Stimulated activated memory B cell treated with anti-CD40 and anti-IgM and Interleukin-4, amounts not matched to agents 10 μg/mL and 1 μg/mL and 100 μg/mL, for 72 hours (primary cell): ENCODE results near the gene SSUH2.

ENCODE experiments used
- ATAC-seq: fragments of 150-1000 bp; cut with Tn5 transposase; 2 replicates; pipeline ENCODE4 v1.10.0; 2021
- H3K27ac Mint-ChIP-seq: one replicate; pipeline ENCODE4 v1.8.0; 2022; ENCODE audit warnings: mild to moderate bottlenecking, mixed read lengths
- H3K27me3 Mint-ChIP-seq: one replicate; pipeline ENCODE4 v1.8.0; 2022; ENCODE audit warnings: mixed read lengths
- H3K36me3 Mint-ChIP-seq: one replicate; pipeline ENCODE4 v1.8.0; 2022; ENCODE audit warnings: mixed read lengths
- H3K4me1 Mint-ChIP-seq: one replicate; pipeline ENCODE4 v1.8.0; 2022; ENCODE audit warnings: mixed read lengths
- H3K4me3 Mint-ChIP-seq: one replicate; pipeline ENCODE4 v1.8.0; 2022; ENCODE audit warnings: mild to moderate bottlenecking, moderate library complexity, mixed read lengths
- H3K9me3 Mint-ChIP-seq: one replicate; pipeline ENCODE4 v1.8.0; 2022; ENCODE audit warnings: mixed read lengths

SSUH2 gene

DNA sequence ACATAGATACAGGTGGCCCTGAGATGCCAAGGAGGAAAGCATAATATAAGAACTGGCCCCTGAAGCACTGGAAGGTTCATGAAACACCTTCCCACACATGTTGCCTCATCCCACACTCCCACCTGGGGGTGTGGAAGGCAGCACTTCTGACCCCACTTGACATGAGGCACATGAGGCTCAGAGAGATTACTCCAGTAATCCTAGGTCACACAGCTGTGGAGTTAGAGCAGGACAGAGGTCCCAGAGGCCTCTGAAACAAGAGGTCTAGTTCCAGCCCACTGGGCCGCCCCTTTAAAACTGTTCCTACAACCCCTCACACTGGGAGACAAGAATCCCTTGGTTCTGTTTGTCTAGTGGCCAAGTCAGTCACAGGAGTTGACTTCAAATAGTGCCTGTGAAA lies 7.2 kb downstream of the SSUH2 start:
- Mint-ChIP-seq H3K36me3 (no peaks in the 10 kb centered on the region), H3K27ac (no peak overlapping the region), H3K27me3 (peaks cover 12% of the 10 kb centered on the region), H3K9me3 (peaks cover 6% of the 10 kb centered on the region), H3K4me3 (no peak overlapping the region), H3K4me1 (no peaks in the 10 kb centered on the region)
- no peak for ATAC-seq

- no peak for ATAC-seq
- Mint-ChIP-seq H3K36me3 (no peaks in the 10 kb centered on the region), H3K4me3 (no peak overlapping the region), H3K9me3 (peaks cover 6% of the 10 kb centered on the region), H3K4me1 (no peaks in the 10 kb centered on the region), H3K27ac (no peak overlapping the region), H3K27me3 (peaks cover 12% of the 10 kb centered on the region)
Measured at GRCh38 chr3:8635631-8636030, 9.0 kb downstream of the SSUH2 start.

DNA sequence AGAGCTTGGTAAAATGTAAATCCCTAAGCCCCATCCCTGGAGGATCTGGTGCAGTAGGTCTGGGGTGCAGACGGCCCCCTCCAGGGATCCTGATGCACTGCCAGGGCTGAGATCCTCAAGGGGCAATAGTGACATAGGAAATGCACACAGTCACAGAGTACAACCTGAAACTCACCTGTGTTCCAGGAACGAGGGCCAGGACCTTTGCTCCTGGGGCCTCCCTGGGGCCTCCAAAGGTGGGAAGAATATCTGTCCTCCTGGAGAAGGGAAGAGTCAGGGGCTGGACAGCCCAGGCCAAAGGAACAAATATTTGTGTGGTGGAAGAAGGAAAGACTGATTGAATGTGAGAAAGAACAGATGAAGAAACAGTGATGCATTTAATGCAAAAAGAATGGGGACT lies 9.5 kb downstream of the SSUH2 start:
- H3K4me1 Mint-ChIP-seq = no peaks in the 10 kb centered on the region
- no peak overlapping the region for H3K4me3 Mint-ChIP-seq
- no peaks in the 10 kb centered on the region for H3K36me3 Mint-ChIP-seq
- peaks cover 12% of the 10 kb centered on the region for H3K27me3 Mint-ChIP-seq
- H3K9me3 Mint-ChIP-seq = peaks cover 6% of the 10 kb centered on the region
- H3K27ac Mint-ChIP-seq = no peak overlapping the region
- no peak for ATAC-seq

GRCh38 chr3:8632402-8633237 lies 12.0 kb downstream of the SSUH2 start:
- Mint-ChIP-seq H3K4me1 (peaks cover 13% of the 10 kb centered on the region), H3K9me3 (peaks cover 6% of the 10 kb centered on the region), H3K4me3 (no peak overlapping the region), H3K36me3 (no peaks in the 10 kb centered on the region), H3K27ac (no peak overlapping the region), H3K27me3 (peaks cover 20% of the 10 kb centered on the region)
- no peak for ATAC-seq

DNA sequence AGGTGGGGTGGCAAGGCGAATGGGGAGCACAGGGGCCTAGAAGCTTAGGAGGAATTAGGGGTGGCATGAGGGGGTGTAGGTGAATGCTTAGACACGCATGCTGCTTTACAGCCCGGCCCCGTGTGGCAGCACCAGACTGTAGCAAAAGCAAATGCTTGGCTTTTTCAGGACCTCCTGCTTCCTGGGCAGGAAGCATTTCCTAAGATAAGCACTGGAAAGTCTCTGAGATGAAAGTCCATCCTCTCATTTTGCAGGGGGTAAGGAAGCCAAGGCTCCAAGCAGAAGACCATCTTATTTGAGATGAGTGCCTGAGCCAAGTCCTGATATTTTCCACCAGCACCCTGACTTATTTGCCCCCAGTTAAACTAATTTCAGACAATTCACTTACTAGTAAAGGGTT lies 12.9 kb downstream of the SSUH2 start:
- H3K9me3 Mint-ChIP-seq = peaks cover 5% of the 10 kb centered on the region
- H3K4me1 Mint-ChIP-seq = peaks cover 13% of the 10 kb centered on the region
- no peak overlapping the region for H3K4me3 Mint-ChIP-seq
- H3K36me3 Mint-ChIP-seq = no peaks in the 10 kb centered on the region
- peaks cover 25% of the 10 kb centered on the region for H3K27me3 Mint-ChIP-seq
- ATAC-seq = no peak
- no peak overlapping the region for H3K27ac Mint-ChIP-seq

DNA sequence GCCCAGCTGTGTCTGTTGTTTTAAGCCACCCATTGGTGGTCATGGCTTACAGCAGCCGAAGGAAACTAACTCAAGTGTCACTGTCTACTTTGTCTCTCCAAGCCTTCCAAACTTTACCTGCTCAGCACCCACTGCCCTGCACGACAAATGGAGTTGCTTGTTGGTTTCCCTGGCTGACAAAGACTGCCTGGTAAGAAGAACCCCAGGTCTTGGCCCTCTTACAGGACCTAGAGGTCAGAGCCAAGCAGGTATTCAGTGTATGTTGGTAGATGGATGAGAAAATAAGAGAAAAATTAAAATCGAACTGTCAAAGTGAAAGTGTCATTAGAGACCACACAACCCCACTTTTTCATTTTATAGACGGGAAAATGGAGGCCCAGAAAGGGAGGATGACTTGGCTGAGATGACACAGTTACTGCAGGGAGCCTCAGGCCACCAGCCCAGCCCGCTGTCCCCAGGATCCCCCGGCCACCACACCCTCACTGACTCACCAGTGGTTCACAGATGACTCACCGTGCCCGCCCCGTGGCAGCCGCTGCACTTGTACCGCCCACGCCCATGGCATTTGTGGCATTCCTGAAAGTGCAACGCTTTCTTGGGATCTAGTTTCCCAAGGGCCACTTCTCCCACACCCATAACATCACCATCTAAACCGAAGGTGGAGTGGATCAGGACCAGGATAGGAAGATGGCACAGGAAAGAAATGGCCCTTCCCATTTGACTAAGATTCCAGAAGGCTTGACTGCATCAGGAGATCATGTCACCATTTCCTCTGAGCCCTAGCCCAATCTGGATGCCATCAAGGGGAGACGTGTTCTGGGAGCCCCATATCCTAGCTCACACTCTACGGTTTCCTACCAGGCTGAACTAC lies 15.2 kb downstream of the SSUH2 start:
- peak; percentile 86 for ATAC-seq
- H3K36me3 Mint-ChIP-seq = no peaks in the 10 kb centered on the region
- H3K9me3 Mint-ChIP-seq = no peaks in the 10 kb centered on the region
- peaks cover 13% of the 10 kb centered on the region for H3K4me1 Mint-ChIP-seq
- peaks cover 25% of the 10 kb centered on the region for H3K27me3 Mint-ChIP-seq
- H3K4me3 Mint-ChIP-seq = peak overlapping the region; percentile 22
- no peak overlapping the region for H3K27ac Mint-ChIP-seq

DNA sequence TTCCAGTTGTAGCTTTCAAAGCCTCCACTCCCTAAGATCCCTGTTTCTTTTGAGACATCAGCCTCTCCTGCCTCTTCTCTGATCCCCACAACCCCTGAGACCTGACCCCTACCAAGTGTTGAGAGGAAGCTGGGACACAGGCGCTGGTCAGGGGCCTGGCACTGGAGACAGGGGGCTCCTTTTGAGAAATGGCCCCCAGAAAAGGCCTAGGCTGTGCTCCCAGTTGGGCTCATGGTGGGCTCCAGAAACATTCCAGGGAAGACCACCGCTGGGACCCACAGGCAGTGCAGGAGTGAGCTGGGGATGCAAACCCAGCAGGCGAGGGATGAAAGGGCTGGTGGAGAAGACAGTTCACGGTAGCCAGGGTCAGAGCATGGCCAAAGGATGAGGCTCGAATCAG lies 16.6 kb downstream of the SSUH2 start:
- H3K36me3 Mint-ChIP-seq = no peaks in the 10 kb centered on the region
- no peak overlapping the region for H3K4me3 Mint-ChIP-seq
- H3K9me3 Mint-ChIP-seq = no peaks in the 10 kb centered on the region
- peaks cover 23% of the 10 kb centered on the region for H3K27me3 Mint-ChIP-seq
- H3K4me1 Mint-ChIP-seq = peaks cover 19% of the 10 kb centered on the region
- ATAC-seq = no peak
- H3K27ac Mint-ChIP-seq = no peak overlapping the region

DNA sequence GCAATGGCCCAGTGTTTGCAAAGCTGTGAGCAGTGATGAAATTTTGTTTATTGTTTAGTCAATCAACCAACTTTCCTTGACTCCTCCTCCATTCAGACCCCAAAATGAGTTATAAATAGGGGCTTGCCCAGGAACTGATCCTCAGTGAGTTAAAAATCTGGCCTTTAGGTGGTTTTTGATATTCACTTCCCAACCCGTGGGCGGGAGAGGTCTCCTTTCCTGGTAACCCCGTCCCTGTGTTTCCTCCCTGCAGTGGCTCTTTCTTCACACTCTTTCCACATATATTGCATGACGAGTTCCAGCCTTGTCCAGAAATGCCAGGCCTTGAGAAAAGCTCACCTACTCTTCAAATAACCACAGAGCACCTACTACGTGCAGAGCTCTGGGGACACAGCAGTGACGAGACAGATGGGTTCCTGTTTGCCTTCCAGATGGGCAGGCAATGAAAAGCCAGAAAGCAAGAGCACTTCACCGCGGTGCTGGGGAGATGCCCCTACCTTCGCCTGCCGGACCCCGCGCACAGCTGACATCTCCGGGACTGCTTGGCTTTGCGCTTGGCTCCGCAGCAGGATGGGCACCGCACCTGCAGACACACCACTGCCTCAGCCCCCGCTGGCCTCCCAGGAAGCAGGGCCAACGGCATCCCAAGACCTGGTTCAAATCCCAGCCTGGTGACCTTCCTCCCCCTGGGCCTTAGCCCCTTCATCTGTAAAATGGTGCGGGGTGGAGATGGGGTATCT lies 17.2 kb downstream of the SSUH2 start:
- no peak for ATAC-seq
- peaks cover 26% of the 10 kb centered on the region for H3K27me3 Mint-ChIP-seq
- H3K9me3 Mint-ChIP-seq = no peaks in the 10 kb centered on the region
- H3K4me1 Mint-ChIP-seq = peaks cover 19% of the 10 kb centered on the region
- H3K36me3 Mint-ChIP-seq = no peaks in the 10 kb centered on the region
- H3K27ac Mint-ChIP-seq = no peak overlapping the region
- H3K4me3 Mint-ChIP-seq = no peak overlapping the region

DNA sequence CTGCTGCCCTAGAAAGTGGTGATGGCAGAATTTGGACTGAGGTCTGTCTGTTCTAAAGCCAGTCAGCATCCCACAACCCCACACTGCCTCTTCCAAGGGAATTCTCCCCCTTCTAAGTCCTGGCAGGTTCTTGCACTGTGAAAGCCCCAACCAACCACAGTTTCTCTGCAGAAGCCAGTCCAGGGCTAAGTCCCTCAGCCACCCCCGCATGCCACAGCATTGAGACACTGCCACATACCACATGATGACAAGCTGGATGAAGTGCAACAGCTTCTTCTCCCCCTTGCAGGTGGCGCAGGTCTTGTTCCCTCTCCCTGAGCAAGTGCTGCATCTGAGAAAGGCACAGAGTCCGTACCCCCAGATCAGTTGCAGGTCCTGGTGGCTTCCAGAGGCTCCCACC lies 18.6 kb downstream of the SSUH2 start:
- Mint-ChIP-seq H3K9me3 (no peaks in the 10 kb centered on the region), H3K27me3 (peaks cover 26% of the 10 kb centered on the region), H3K36me3 (no peaks in the 10 kb centered on the region), H3K4me3 (no peak overlapping the region), H3K27ac (no peak overlapping the region), H3K4me1 (peaks cover 19% of the 10 kb centered on the region)
- no peak for ATAC-seq

GRCh38 chr3:8624612-8625011 lies 20.0 kb downstream of the SSUH2 start:
- no peak for ATAC-seq
- Mint-ChIP-seq H3K9me3 (peaks cover 2% of the 10 kb centered on the region), H3K36me3 (no peaks in the 10 kb centered on the region), H3K27me3 (peaks cover 26% of the 10 kb centered on the region), H3K4me3 (no peak overlapping the region), H3K27ac (no peak overlapping the region), H3K4me1 (peaks cover 14% of the 10 kb centered on the region)

GRCh38 chr3:8623741-8624140 lies 20.9 kb downstream of the SSUH2 start:
- no peak overlapping the region for H3K4me3 Mint-ChIP-seq

GRCh38 chr3:8622873-8623691 lies 21.5 kb downstream of the SSUH2 start:
- ATAC-seq = peak; percentile 76
- Mint-ChIP-seq H3K27ac (no peak overlapping the region), H3K4me1 (peaks cover 6% of the 10 kb centered on the region)

More at GRCh38 chr3:8623741-8624140, 20.9 kb downstream of the SSUH2 start:
- H3K27ac Mint-ChIP-seq = no peak overlapping the region
- H3K27me3 Mint-ChIP-seq = peaks cover 26% of the 10 kb centered on the region
- H3K36me3 Mint-ChIP-seq = no peaks in the 10 kb centered on the region
- H3K4me1 Mint-ChIP-seq = peaks cover 6% of the 10 kb centered on the region
- peaks cover 10% of the 10 kb centered on the region for H3K9me3 Mint-ChIP-seq
- ATAC-seq = no peak

DNA sequence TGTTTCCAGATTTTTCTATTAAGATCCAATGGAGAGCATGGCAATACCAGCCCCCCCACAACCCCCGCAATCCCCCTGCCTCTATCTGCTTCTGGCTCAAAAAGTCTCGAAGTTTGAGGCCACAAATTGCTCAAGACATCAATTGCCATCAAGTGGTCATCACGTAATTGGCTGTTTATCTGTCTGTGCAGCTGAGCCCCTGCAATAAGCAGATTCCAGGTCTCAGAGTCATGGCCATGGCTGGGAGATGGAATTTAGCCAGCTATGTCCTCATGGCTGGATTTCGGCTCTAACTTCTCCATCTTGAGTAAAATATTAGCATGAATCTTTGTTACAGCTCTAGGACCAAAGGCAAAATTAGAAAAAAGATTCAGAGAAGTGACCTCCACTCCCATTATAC lies 22.7 kb downstream of the SSUH2 start:
- no peak for ATAC-seq
- peaks cover 14% of the 10 kb centered on the region for H3K27me3 Mint-ChIP-seq
- no peaks in the 10 kb centered on the region for H3K36me3 Mint-ChIP-seq
- peaks cover 11% of the 10 kb centered on the region for H3K9me3 Mint-ChIP-seq
- H3K27ac Mint-ChIP-seq = no peak overlapping the region
- no peak overlapping the region for H3K4me3 Mint-ChIP-seq
- H3K4me1 Mint-ChIP-seq = peaks cover 6% of the 10 kb centered on the region

More at GRCh38 chr3:8622873-8623691, 21.5 kb downstream of the SSUH2 start:
- Mint-ChIP-seq H3K4me3 (peak overlapping the region; percentile 18), H3K27me3 (peaks cover 23% of the 10 kb centered on the region), H3K9me3 (peaks cover 11% of the 10 kb centered on the region), H3K36me3 (no peaks in the 10 kb centered on the region)

DNA sequence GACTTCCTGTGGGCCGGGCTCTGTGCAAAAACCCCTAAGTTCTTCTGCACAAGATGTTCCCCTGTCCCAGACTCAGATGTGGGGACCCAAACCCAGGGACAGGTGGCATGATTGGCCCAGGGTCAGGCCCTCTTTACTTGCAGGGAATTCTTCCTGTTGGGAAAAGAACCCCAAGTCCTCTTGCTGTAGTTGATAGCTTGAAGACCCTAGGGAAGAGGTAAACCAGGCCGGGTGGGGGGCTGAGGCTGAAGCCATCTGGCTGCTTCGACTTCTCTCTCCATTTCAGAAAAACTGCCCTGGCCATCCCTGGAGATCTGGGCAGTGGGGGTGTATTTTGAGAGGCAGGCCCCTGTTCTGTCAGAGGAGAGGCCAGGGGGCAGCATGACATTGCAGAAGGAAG lies 23.5 kb downstream of the SSUH2 start:
- H3K27ac Mint-ChIP-seq = no peak overlapping the region
- H3K4me3 Mint-ChIP-seq = no peak overlapping the region
- no peak for ATAC-seq
- peaks cover 11% of the 10 kb centered on the region for H3K9me3 Mint-ChIP-seq
- peaks cover 6% of the 10 kb centered on the region for H3K4me1 Mint-ChIP-seq
- H3K27me3 Mint-ChIP-seq = peaks cover 14% of the 10 kb centered on the region
- H3K36me3 Mint-ChIP-seq = no peaks in the 10 kb centered on the region
